ENCODE results near the gene RBBP5.

- TF ChIP-seq ZFX (IDR thresholded peaks at IDR 0.05; ENCODE audit: borderline replicate concordance) (no peak), CTCF (IDR thresholded peaks at IDR 0.05) (no peak)
Observed at GRCh38 chr1:205072881-205073280, 48.9 kb downstream of the RBBP5 start.

Measured in 22Rv1 (cell line).